ENCODE results near the gene GPR78.

GRCh38 chr4:8600266-8600665 lies 20.1 kb downstream of the GPR78 start:
- TF ChIP-seq, protein P1, sequence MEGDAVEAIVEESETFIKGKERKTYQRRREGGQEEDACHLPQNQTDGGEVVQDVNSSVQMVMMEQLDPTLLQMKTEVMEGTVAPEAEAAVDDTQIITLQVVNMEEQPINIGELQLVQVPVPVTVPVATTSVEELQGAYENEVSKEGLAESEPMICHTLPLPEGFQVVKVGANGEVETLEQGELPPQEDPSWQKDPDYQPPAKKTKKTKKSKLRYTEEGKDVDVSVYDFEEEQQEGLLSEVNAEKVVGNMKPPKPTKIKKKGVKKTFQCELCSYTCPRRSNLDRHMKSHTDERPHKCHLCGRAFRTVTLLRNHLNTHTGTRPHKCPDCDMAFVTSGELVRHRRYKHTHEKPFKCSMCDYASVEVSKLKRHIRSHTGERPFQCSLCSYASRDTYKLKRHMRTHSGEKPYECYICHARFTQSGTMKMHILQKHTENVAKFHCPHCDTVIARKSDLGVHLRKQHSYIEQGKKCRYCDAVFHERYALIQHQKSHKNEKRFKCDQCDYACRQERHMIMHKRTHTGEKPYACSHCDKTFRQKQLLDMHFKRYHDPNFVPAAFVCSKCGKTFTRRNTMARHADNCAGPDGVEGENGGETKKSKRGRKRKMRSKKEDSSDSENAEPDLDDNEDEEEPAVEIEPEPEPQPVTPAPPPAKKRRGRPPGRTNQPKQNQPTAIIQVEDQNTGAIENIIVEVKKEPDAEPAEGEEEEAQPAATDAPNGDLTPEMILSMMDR (IDR thresholded peaks at IDR 0.05), result no peak
- no peak for TF ChIP-seq EZH2 (IDR thresholded peaks at IDR 0.05)

All from neural progenitor cell (in vitro differentiated cells).